K562 (cell line): ENCODE results near the gene PDCD7. TPM values are rescaled to one million over a fixed set of nuclear protein-coding genes. Genes with fewer than 3 reads are reported as not detected.

Experiments used
- E2F6 ChIP-seq, 2 experiments: IDR thresholded peaks; 2 replicates each; pipeline ENCODE4 v1.6.1; 2011; ENCODE audit warnings: borderline replicate concordance in 1 of 2, control low read depth in 1 of 2, low read depth in 1 of 2, low read length in 1 of 2, mild to moderate bottlenecking in 1 of 2, mixed read lengths in 1 of 2, moderate library complexity in 1 of 2; ENCODE audit not compliant: insufficient read depth in 1 of 2, insufficient read length in 1 of 2, poor library complexity in 1 of 2, severe bottlenecking in 1 of 2; ENCODE audit errors: extremely low read depth in 1 of 2
- MTA3 ChIP-seq: fragments of 450-650 bp; formaldehyde crosslinking; IDR thresholded peaks from 2 replicates; pipeline ENCODE4 v1.6.1; 2017; ENCODE audit warnings: mild to moderate bottlenecking, borderline replicate concordance
- PPARD ChIP-seq: fragments of 250-450 bp; sonication (Bioruptor Pico); IDR thresholded peaks from 2 replicates; pipeline ENCODE4 v1.8.0; 2022; ENCODE audit warnings: inconsistent platforms, mild to moderate bottlenecking, moderate library complexity
- RREB1 ChIP-seq: fragments of 250-450 bp; sonication (Bioruptor Pico); IDR thresholded peaks from 2 replicates; pipeline ENCODE4 v1.4.0; 2020
- RUNX1 ChIP-seq: sonication (generic); IDR thresholded peaks from 2 replicates; pipeline ENCODE4 v1.6.1; 2016; ENCODE audit warnings: antibody characterized with exemption, low read depth
- SMARCE1 ChIP-seq: fragments of 450-650 bp; IDR thresholded peaks from 2 replicates; pipeline ENCODE4 v1.7.1; 2016; ENCODE audit warnings: mild to moderate bottlenecking
- YY1 ChIP-seq, 3 experiments: IDR thresholded peaks; 2 replicates each; pipeline ENCODE4 v1.6.1; 2011; ENCODE audit warnings: low read length in 2 of 3, mild to moderate bottlenecking in 2 of 3, moderate library complexity in 2 of 3, borderline replicate concordance in 1 of 3, control low read depth in 1 of 3, low read depth in 1 of 3; ENCODE audit not compliant: insufficient read depth in 3 of 3, insufficient replicate concordance in 2 of 3, control insufficient read depth in 1 of 3, insufficient read length in 1 of 3; ENCODE audit errors: extremely low read depth in 1 of 3
- ZBTB49 ChIP-seq: sonication (generic); formaldehyde crosslinking; IDR thresholded peaks from 2 replicates; pipeline ENCODE4 v1.8.0; 2022; ENCODE audit warnings: missing genetic modification reagents, mild to moderate bottlenecking, borderline replicate concordance
- ZHX1 ChIP-seq: fragments of 150-350 bp; conservative IDR thresholded peaks from 2 replicates; pipeline ENCODE4 v1.6.1; 2014; ENCODE audit warnings: low read length
- ZNF197 ChIP-seq: fragments of 200-800 bp; sonication (Bioruptor generic); IDR thresholded peaks from 2 replicates; pipeline ENCODE4 v1.6.1; 2016; ENCODE audit warnings: low read depth, missing genetic modification characterization, missing compliant biosample characterization
- polyA plus RNA-seq, 8 experiments: library from polyadenylated mRNA; depleted of rRNA in 4 of 8; stranded (reverse) in 5 of 8; unstranded in 3 of 8; fragments of >200 nt; fragmentation: Nextera tagmentation in 2 of 8; fragmentation: Illumina TruSeq in 1 of 8; extraction: Ambion mirVana in 2 of 8; extraction: Trizol in 1 of 8; gene quantifications; 2 replicates each; pipeline versions ENCODE4 v1.2.1 to v1.2.3, GENCODE V29; 2011 to 2014; ENCODE audit warnings: inconsistent platforms in 1 of 8, missing spikeins in 1 of 8
- total RNA-seq, 7 experiments: library from RNA; depleted of rRNA in 6 of 7; stranded (reverse); fragments of >200 nt in 6 of 7; fragmentation: Illumina TruSeq in 2 of 7; extraction: Trizol in 2 of 7; gene quantifications; 2 replicates each; pipeline versions ENCODE4 v1.2.1 to v1.2.3, GENCODE V29; 2011 to 2021; ENCODE audit warnings: low replicate concordance in 1 of 7

PDCD7 gene
- total and polyA plus RNA-seq, 9 of the 15 experiments (the other 6 are each of a cell fraction or from before 2014, with no cell fraction given): 11.8 to 30.2 (median 18.8) TPM

- TF ChIP-seq MTA3: no peak
- no peak for TF ChIP-seq ZNF197 (CRISPR knock-in tag)
- TF ChIP-seq RREB1: no peak
- TF ChIP-seq SMARCE1: no peak
- no peak for TF ChIP-seq RUNX1
- no peak for TF ChIP-seq PPARD (CRISPR knock-in tag)
- TF ChIP-seq YY1 (IDR thresholded peaks at IDR 0.05; ENCODE audit: borderline replicate concordance in 1 of 3, control insufficient read depth in 1 of 3, extremely low read depth in 1 of 3, insufficient read depth in 3 of 3, insufficient read length in 1 of 3, insufficient replicate concordance in 2 of 3, low read depth in 1 of 3, low read length in 2 of 3): no peak
- TF ChIP-seq ZHX1: no peak
- no peak for TF ChIP-seq ZBTB49 (CRISPR knock-in tag)
- TF ChIP-seq E2F6 (IDR thresholded peaks at IDR 0.05; ENCODE audit: borderline replicate concordance in 1 of 2, extremely low read depth in 1 of 2, insufficient read depth in 1 of 2, insufficient read length in 1 of 2, low read depth in 1 of 2, low read length in 1 of 2, poor library complexity in 1 of 2, severe bottlenecking in 1 of 2): no peak
Observed at GRCh38 chr15:65163041-65163440, 29.4 kb upstream of the PDCD7 start (continued).
